Measurements from ENCODE around the gene BOLA2B.

The BOLA2B gene

DNA sequence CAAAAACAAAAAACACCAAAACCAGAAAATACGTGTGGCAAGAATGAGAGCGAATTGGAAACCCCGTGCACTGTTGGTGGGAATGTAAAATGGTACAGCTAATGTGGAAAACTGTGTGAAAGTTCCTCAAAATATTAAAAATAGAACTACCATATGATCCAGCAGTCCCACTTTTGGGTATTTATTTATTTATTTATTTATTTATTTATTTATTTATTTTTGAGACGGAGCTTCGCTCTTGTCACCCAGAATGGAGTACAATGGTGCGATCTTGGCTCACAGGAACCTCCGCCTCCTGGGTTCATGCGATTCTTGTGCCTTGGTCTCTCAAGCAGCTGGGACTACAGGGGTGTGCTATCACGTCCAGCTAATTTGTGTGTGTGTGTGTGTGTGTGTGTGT is 40.9 kb downstream of the BOLA2B start:
- no peak for ATAC-seq
- TF ChIP-seq ZC3H10 (CRISPR knock-in tag; IDR thresholded peaks at IDR 0.05) (no peak), RARB (CRISPR knock-in tag; IDR thresholded peaks at IDR 0.05) (no peak), CSRNP3 (CRISPR knock-in tag; IDR thresholded peaks at IDR 0.05) (no peak), ZFP3 (CRISPR knock-in tag; IDR thresholded peaks at IDR 0.05) (no peak), TOX (CRISPR knock-in tag; IDR thresholded peaks at IDR 0.05; ENCODE audit: borderline replicate concordance) (no peak), POU6F1 (CRISPR knock-in tag; IDR thresholded peaks at IDR 0.05; ENCODE audit: borderline replicate concordance, low read depth) (no peak), CSDC2 (CRISPR knock-in tag; IDR thresholded peaks at IDR 0.05) (no peak), CREB5 (CRISPR knock-in tag; IDR thresholded peaks at IDR 0.05; ENCODE audit: low read depth) (no peak), OSR1 (CRISPR knock-in tag; IDR thresholded peaks at IDR 0.05) (no peak), ZNF70 (CRISPR knock-in tag; IDR thresholded peaks at IDR 0.05) (no peak), PATZ1 (CRISPR knock-in tag; IDR thresholded peaks at IDR 0.05; ENCODE audit: borderline replicate concordance) (no peak), ARNTL (CRISPR knock-in tag; IDR thresholded peaks at IDR 0.05; ENCODE audit: borderline replicate concordance, low read depth) (no peak), ESRRG (CRISPR knock-in tag; IDR thresholded peaks at IDR 0.05) (no peak), SNAI2 (CRISPR knock-in tag; IDR thresholded peaks at IDR 0.05) (no peak), ISL1 (CRISPR knock-in tag; IDR thresholded peaks at IDR 0.05) (no peak), BACH2 (CRISPR knock-in tag; IDR thresholded peaks at IDR 0.05; ENCODE audit: borderline replicate concordance) (no peak), ZNF565 (CRISPR knock-in tag; conservative IDR thresholded peaks at IDR 0.05; ENCODE audit: low read depth) (no peak)

GRCh38 chr16:30151091-30151490 is 42.4 kb downstream of the BOLA2B start:
- TF ChIP-seq TSHZ2 (CRISPR knock-in tag; IDR thresholded peaks at IDR 0.05) (no peak), POU6F1 (CRISPR knock-in tag; IDR thresholded peaks at IDR 0.05; ENCODE audit: borderline replicate concordance, low read depth) (no peak), BACH2 (CRISPR knock-in tag; IDR thresholded peaks at IDR 0.05; ENCODE audit: borderline replicate concordance) (no peak), ZFP30 (CRISPR knock-in tag; IDR thresholded peaks at IDR 0.05) (no peak), CREB5 (CRISPR knock-in tag; IDR thresholded peaks at IDR 0.05; ENCODE audit: low read depth) (no peak), ZNF70 (CRISPR knock-in tag; IDR thresholded peaks at IDR 0.05) (no peak), TOX (CRISPR knock-in tag; IDR thresholded peaks at IDR 0.05; ENCODE audit: borderline replicate concordance) (no peak), CSRNP3 (CRISPR knock-in tag; IDR thresholded peaks at IDR 0.05) (no peak), ZNF8 (CRISPR knock-in tag; IDR thresholded peaks at IDR 0.05) (no peak)
- ATAC-seq = no peak
